ENCODE data around the gene OR52A5.

Gene OR52A5

GRCh38 chr11:5107285-5107684, 30.9 kb downstream of the OR52A5 start:
- no peak for DNase-seq

- DNase-seq, result no peak
Measured at GRCh38 chr11:5103066-5103465, 35.1 kb downstream of the OR52A5 start.

DNA sequence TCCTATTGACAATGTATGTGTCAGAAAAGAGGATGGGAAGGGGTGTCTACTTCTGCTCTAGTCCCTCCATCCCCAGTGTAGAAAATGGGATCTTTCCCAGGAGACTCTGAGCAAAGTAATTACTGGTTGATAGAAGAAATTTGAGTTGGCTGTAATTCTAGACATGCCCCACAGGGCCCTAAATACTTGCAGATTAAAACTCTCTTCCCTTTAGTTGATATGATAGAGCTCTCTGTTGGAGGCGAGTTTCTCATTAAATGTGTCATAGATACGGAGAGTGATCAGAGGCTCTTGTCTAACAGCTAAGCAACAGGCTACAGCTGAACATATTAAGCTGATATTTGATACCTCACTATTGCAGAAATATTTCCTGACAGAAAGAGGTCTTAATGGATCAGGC, 35.9 kb downstream of the OR52A5 start:
- DNase-seq, result no peak

GRCh38 chr11:5096011-5096410, 42.1 kb downstream of the OR52A5 start:
- no peak for DNase-seq

GRCh38 chr11:5092821-5093585, 45.2 kb downstream of the OR52A5 start:
- no peak for DNase-seq

- no peak for DNase-seq
Measured at GRCh38 chr11:5090668-5091067, 47.5 kb downstream of the OR52A5 start.

DNA sequence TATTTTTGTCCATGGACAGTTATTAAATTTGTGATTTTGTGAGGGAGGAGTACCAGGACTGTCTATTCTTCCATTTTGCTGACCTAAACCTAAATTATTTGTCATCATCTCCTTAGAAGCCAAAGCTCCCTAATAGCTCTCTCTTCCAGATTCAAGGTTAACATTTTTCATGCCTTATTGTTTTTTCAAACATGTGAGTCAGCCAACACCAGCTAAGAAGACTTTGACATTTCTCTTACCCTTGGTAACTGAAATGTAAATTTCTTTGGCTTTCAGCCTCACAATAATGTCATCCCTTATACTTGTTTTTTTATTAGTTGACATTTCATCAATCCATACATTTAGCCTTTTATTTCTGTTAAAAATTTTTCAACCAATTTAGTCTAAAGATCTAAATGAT, 49.6 kb downstream of the OR52A5 start:
- no peak for DNase-seq

DNA sequence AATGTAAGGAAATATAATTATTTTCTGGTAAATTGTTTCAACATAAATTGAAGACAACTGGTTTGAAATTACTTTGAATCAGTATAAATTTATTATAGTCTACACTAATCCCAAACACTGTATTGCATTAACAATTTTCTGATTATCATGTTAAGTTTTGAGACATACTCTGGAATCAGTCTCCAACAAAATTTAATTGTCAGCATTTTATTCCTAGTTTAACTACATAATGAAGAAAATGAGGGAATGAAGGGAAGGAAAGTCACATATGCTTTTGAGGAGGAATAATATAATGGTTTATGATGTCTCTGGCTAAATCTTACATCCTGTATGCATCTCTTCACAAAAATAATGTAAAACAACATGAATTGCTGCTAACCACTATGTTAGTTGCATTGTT, 54.6 kb downstream of the OR52A5 start:
- no peak for DNase-seq

DNA sequence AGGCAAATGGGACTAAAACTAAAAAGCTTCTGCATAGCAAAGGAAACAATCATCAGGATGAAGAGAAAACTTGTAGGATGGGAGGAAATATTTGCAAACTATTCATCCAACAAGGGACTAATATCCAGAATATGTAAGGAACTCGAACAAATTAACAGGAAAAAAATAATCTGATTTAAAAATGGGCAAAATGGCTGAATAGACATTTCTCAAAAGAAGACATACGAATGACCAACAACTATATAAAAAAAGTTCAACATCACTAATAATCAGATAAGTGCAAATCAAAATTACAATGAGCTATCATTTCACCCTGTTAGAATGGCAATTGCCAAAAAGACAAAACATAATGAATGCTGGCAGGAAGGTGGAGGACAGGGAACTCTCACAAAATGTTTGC, 56.8 kb downstream of the OR52A5 start:
- no peak for DNase-seq
